ENCODE data around the gene SLC39A5. TPM values are rescaled to one million over a fixed set of nuclear protein-coding genes. Genes with fewer than 3 reads are reported as not detected.

Gene SLC39A5
- total and polyA plus RNA-seq, 2 of the 13 experiments (the other 11 are each of a cell fraction or from before 2014, with no cell fraction given): 59.7 to 101 TPM

GRCh38 chr12:56189099-56189917, 40.5 kb upstream of the SLC39A5 start, which contains the start of gene SMARCC2 (continued):
- TF ChIP-seq ZNF280B (CRISPR knock-in tag; IDR thresholded peaks at IDR 0.05; ENCODE audit: borderline replicate concordance): 0 out of 2 replicates have a peak, but pooled peaks have one; percentile 26
- no peak for TF ChIP-seq GATAD2A (CRISPR knock-in tag; IDR thresholded peaks at IDR 0.05)
- TF ChIP-seq RERE (CRISPR knock-in tag; IDR thresholded peaks at IDR 0.05; ENCODE audit: low read depth): no peak
- no peak for TF ChIP-seq DDIT3 (CRISPR knock-in tag; IDR thresholded peaks at IDR 0.05)
- no peak for TF ChIP-seq ZNF576 (CRISPR knock-in tag; IDR thresholded peaks at IDR 0.05)
- peak; percentile 48; the same call in 1 of the 2 replicates for TF ChIP-seq ZNF746 (CRISPR knock-in tag; IDR thresholded peaks at IDR 0.05)
- no peak for TF ChIP-seq ZNF616 (CRISPR knock-in tag; IDR thresholded peaks at IDR 0.05; ENCODE audit: low read depth)
- TF ChIP-seq ZFP36 (IDR thresholded peaks at IDR 0.05; ENCODE audit: borderline replicate concordance, low read depth, low read length, partially characterized antibody): peak; percentile 99
- no peak for TF ChIP-seq RCOR2 (CRISPR knock-in tag; IDR thresholded peaks at IDR 0.05)
- TF ChIP-seq ZBTB7A (CRISPR knock-in tag; IDR thresholded peaks at IDR 0.05): no peak
- 0 out of 2 replicates have a peak, but pooled peaks have one; percentile 12 for TF ChIP-seq FOXK1 (CRISPR knock-in tag; IDR thresholded peaks at IDR 0.05; ENCODE audit: borderline replicate concordance, low read depth)
- TF ChIP-seq MAZ (IDR thresholded peaks at IDR 0.05; ENCODE audit: borderline replicate concordance, low read depth, low read length): peak; percentile 95
- TF ChIP-seq MAZ (CRISPR knock-in tag; IDR thresholded peaks at IDR 0.05; ENCODE audit: low read depth): no peak; the same call in 1 of the 2 replicates

Data from HepG2 (cell line).